ENCODE measurements around the gene WNT5A. TPM values are rescaled to one million over a fixed set of nuclear protein-coding genes. Genes with fewer than 3 reads are reported as not detected.

WNT5A gene
- total and polyA plus RNA-seq, 9 donors, result 10.0 to 22.7 (median 14.0) TPM

- no peaks in the 10 kb centered on the region for H3K9me3 ChIP-seq (replicated peaks; ENCODE audit: control insufficient read depth, low read depth, low read length)
- peak; percentile 42 for DNase-seq
- H3K4me3 ChIP-seq (ENCODE audit: low read length), result peak overlapping the region; percentile 80
- peaks cover 37% of the 10 kb centered on the region for H3K4me1 ChIP-seq (ENCODE audit: control insufficient read depth, insufficient read depth, low read length)
- H3K27ac ChIP-seq (ENCODE audit: low read length), result no peak overlapping the region
- H3K27me3 ChIP-seq (ENCODE audit: control insufficient read depth, insufficient read depth, low read length), result peaks cover 66% of the 10 kb centered on the region
- 33% methylated on average over 19 of the region's 40 CpGs for WGBS (ENCODE audit: insufficient coverage)
- H3K36me3 ChIP-seq (ENCODE audit: control insufficient read depth, insufficient read depth, low read length), result peaks cover 3% of the 10 kb centered on the region
Measured at GRCh38 chr3:55483196-55484095, 3.7 kb downstream of the WNT5A start.

GRCh38 chr3:55482496-55483195, 4.5 kb downstream of the WNT5A start:
- Histone ChIP-seq H3K9me3 (replicated peaks; ENCODE audit: control insufficient read depth, low read depth, low read length) (no peaks in the 10 kb centered on the region), H3K27ac (ENCODE audit: low read length) (peak overlapping the region; percentile 23), H3K36me3 (ENCODE audit: control insufficient read depth, insufficient read depth, low read length) (peaks cover 3% of the 10 kb centered on the region), H3K4me3 (ENCODE audit: low read length) (peak overlapping the region; percentile 40), H3K4me1 (ENCODE audit: control insufficient read depth, insufficient read depth, low read length) (peaks cover 36% of the 10 kb centered on the region), H3K27me3 (ENCODE audit: control insufficient read depth, insufficient read depth, low read length) (peaks cover 63% of the 10 kb centered on the region)
- WGBS (ENCODE audit: insufficient coverage), result under 1% methylated on average over 31 of the region's 38 CpGs
- peak; percentile 78 for DNase-seq

- peaks cover 58% of the 10 kb centered on the region for H3K27me3 ChIP-seq (ENCODE audit: control insufficient read depth, insufficient read depth, low read length)
- H3K4me3 ChIP-seq (ENCODE audit: low read length), result peak overlapping the region; percentile 40
- H3K9me3 ChIP-seq (replicated peaks; ENCODE audit: control insufficient read depth, low read depth, low read length), result no peaks in the 10 kb centered on the region
- H3K36me3 ChIP-seq (ENCODE audit: control insufficient read depth, insufficient read depth, low read length), result peaks cover 3% of the 10 kb centered on the region
- 4% methylated on average over 18 of the region's 37 CpGs for WGBS (ENCODE audit: insufficient coverage)
- peak overlapping the region; percentile 23 for H3K27ac ChIP-seq (ENCODE audit: low read length)
- DNase-seq, result peak; percentile 37
- peaks cover 36% of the 10 kb centered on the region for H3K4me1 ChIP-seq (ENCODE audit: control insufficient read depth, insufficient read depth, low read length)
Measured at GRCh38 chr3:55481744-55482495, 5.2 kb downstream of the WNT5A start.

- peaks cover 52% of the 10 kb centered on the region for H3K27me3 ChIP-seq (ENCODE audit: control insufficient read depth, insufficient read depth, low read length)
- H3K9me3 ChIP-seq (replicated peaks; ENCODE audit: control insufficient read depth, low read depth, low read length), result no peaks in the 10 kb centered on the region
- peak overlapping the region; percentile 40 for H3K4me3 ChIP-seq (ENCODE audit: low read length)
- no peak overlapping the region for H3K27ac ChIP-seq (ENCODE audit: low read length)
- H3K4me1 ChIP-seq (ENCODE audit: control insufficient read depth, insufficient read depth, low read length), result peaks cover 36% of the 10 kb centered on the region
- peaks cover 5% of the 10 kb centered on the region for H3K36me3 ChIP-seq (ENCODE audit: control insufficient read depth, insufficient read depth, low read length)
- peak; percentile 42 for DNase-seq
- WGBS (ENCODE audit: insufficient coverage), result 2% methylated on average over 33 of the region's 42 CpGs
Measured at GRCh38 chr3:55480911-55481743, 6.0 kb downstream of the WNT5A start.

GRCh38 chr3:55477306-55478303, 9.5 kb downstream of the WNT5A start:
- Histone ChIP-seq H3K4me1 (ENCODE audit: control insufficient read depth, insufficient read depth, low read length) (peaks cover 19% of the 10 kb centered on the region), H3K4me3 (ENCODE audit: low read length) (no peak overlapping the region), H3K36me3 (ENCODE audit: control insufficient read depth, insufficient read depth, low read length) (peaks cover 9% of the 10 kb centered on the region), H3K9me3 (replicated peaks; ENCODE audit: control insufficient read depth, low read depth, low read length) (no peaks in the 10 kb centered on the region), H3K27ac (ENCODE audit: low read length) (no peak overlapping the region), H3K27me3 (ENCODE audit: control insufficient read depth, insufficient read depth, low read length) (peaks cover 20% of the 10 kb centered on the region)
- no CpG with 5 or more reads among the region's 9 CpGs for WGBS (ENCODE audit: insufficient coverage)
- no peak for DNase-seq

- H3K36me3 ChIP-seq (ENCODE audit: control insufficient read depth, insufficient read depth, low read length), result peaks cover 13% of the 10 kb centered on the region
- no CpG with 5 or more reads among the region's 3 CpGs for WGBS (ENCODE audit: insufficient coverage)
Measured at GRCh38 chr3:55476515-55476914, 10.6 kb downstream of the WNT5A start.

GRCh38 chr3:55474213-55474632, 12.9 kb downstream of the WNT5A start:
- DNase-seq, result no peak
- Histone ChIP-seq H3K36me3 (ENCODE audit: control insufficient read depth, insufficient read depth, low read length) (peaks cover 19% of the 10 kb centered on the region), H3K27me3 (ENCODE audit: control insufficient read depth, insufficient read depth, low read length) (no peaks in the 10 kb centered on the region), H3K4me3 (ENCODE audit: low read length) (no peak overlapping the region), H3K27ac (ENCODE audit: low read length) (no peak overlapping the region), H3K4me1 (ENCODE audit: control insufficient read depth, insufficient read depth, low read length) (no peaks in the 10 kb centered on the region), H3K9me3 (replicated peaks; ENCODE audit: control insufficient read depth, low read depth, low read length) (no peaks in the 10 kb centered on the region)
- 78% methylated on average over 44 of the region's 44 CpGs for WGBS (ENCODE audit: insufficient coverage)

More at GRCh38 chr3:55476515-55476914, 10.6 kb downstream of the WNT5A start:
- DNase-seq, result no peak
- H3K27ac ChIP-seq (ENCODE audit: low read length), result no peak overlapping the region
- H3K4me1 ChIP-seq (ENCODE audit: control insufficient read depth, insufficient read depth, low read length), result peaks cover 8% of the 10 kb centered on the region
- H3K27me3 ChIP-seq (ENCODE audit: control insufficient read depth, insufficient read depth, low read length), result peaks cover 10% of the 10 kb centered on the region
- no peak overlapping the region for H3K4me3 ChIP-seq (ENCODE audit: low read length)
- H3K9me3 ChIP-seq (replicated peaks; ENCODE audit: control insufficient read depth, low read depth, low read length), result no peaks in the 10 kb centered on the region

- Histone ChIP-seq H3K27me3 (ENCODE audit: control insufficient read depth, insufficient read depth, low read length) (no peaks in the 10 kb centered on the region), H3K4me3 (ENCODE audit: low read length) (no peak overlapping the region), H3K27ac (ENCODE audit: low read length) (no peak overlapping the region), H3K36me3 (ENCODE audit: control insufficient read depth, insufficient read depth, low read length) (peaks cover 18% of the 10 kb centered on the region), H3K9me3 (replicated peaks; ENCODE audit: control insufficient read depth, low read depth, low read length) (no peaks in the 10 kb centered on the region), H3K4me1 (ENCODE audit: control insufficient read depth, insufficient read depth, low read length) (no peaks in the 10 kb centered on the region)
- DNase-seq, result no peak
- 86% methylated on average over 4 of the region's 6 CpGs for WGBS (ENCODE audit: insufficient coverage)
Measured at GRCh38 chr3:55473788-55474187, 13.3 kb downstream of the WNT5A start.
